NB4 (cell line): Measurements from ENCODE around the gene IL17REL.

Source experiments
- DNase-seq: peaks from one replicate; pipeline ENCODE4 v3.0.0; 2010; ENCODE audit warnings: low read depth
- H3K4me3 ChIP-seq: one replicate; pipeline ENCODE4 v1.5.1; 2011; ENCODE audit warnings: mild to moderate bottlenecking, low read depth, low read length, moderate library complexity
- CTCF ChIP-seq: IDR thresholded peaks from one replicate; pipeline ENCODE4 v1.5.1; 2012; ENCODE audit warnings: low read depth, low read length
- MAX ChIP-seq: IDR thresholded peaks from 2 replicates; pipeline ENCODE4 v1.6.1; 2011; ENCODE audit warnings: low read depth, low read length
- MYC ChIP-seq: IDR thresholded peaks from 2 replicates; pipeline ENCODE4 v1.6.1; 2011; ENCODE audit warnings: low read depth, low read length
- POLR2A ChIP-seq: IDR thresholded peaks from 2 replicates; pipeline ENCODE4 v1.6.1; 2011; ENCODE audit warnings: mild to moderate bottlenecking; ENCODE audit not compliant: insufficient read length; ENCODE audit errors: extremely low read depth

The IL17REL gene

GRCh38 chr22:50018608-50019285 lies 6.2 kb upstream of the IL17REL start:
- no peak for DNase-seq
- H3K4me3 ChIP-seq: no peak overlapping the region
- no peak for TF ChIP-seq MAX
- no peak for TF ChIP-seq MYC
- TF ChIP-seq CTCF: no peak

GRCh38 chr22:50017701-50018224 lies 5.2 kb upstream of the IL17REL start:
- H3K4me3 ChIP-seq: no peak overlapping the region
- TF ChIP-seq MYC: no peak
- TF ChIP-seq CTCF: no peak
- no peak for TF ChIP-seq MAX

GRCh38 chr22:50016988-50017700 lies 4.6 kb upstream of the IL17REL start:
- no peak for TF ChIP-seq CTCF
- no peak for TF ChIP-seq MAX
- no peak for TF ChIP-seq POLR2A
- no peak for TF ChIP-seq MYC
- DNase-seq: no peak
- no peak overlapping the region for H3K4me3 ChIP-seq

More at GRCh38 chr22:50017701-50018224, 5.2 kb upstream of the IL17REL start:
- DNase-seq: no peak

- TF ChIP-seq POLR2A: no peak
- TF ChIP-seq MYC: no peak
- no peak for TF ChIP-seq CTCF
- no peak for TF ChIP-seq MAX
- no peak overlapping the region for H3K4me3 ChIP-seq
- no peak for DNase-seq
These were observed 3.9 kb upstream of the IL17REL start for GRCh38 chr22:50016308-50016987.

GRCh38 chr22:50015451-50016307 lies 3.1 kb upstream of the IL17REL start:
- TF ChIP-seq CTCF (no peak), POLR2A (no peak), MAX (no peak), MYC (no peak)
- H3K4me3 ChIP-seq: no peak overlapping the region
- DNase-seq: no peak
